GM18858 (cell line): ENCODE measurements around the gene CPM.
"Not testable (repeated sequence)": the region's sequence is repeated elsewhere in the genome, so short reads cannot be mapped to it uniquely, and the experiment has no call there.

Experiments
- ATAC-seq: cut with Tn5 transposase; IDR thresholded peaks from one replicate; pipeline ENCODE4 v1.9.1; 2021; ENCODE audit not compliant: unreplicated experiment

CPM gene

DNA sequence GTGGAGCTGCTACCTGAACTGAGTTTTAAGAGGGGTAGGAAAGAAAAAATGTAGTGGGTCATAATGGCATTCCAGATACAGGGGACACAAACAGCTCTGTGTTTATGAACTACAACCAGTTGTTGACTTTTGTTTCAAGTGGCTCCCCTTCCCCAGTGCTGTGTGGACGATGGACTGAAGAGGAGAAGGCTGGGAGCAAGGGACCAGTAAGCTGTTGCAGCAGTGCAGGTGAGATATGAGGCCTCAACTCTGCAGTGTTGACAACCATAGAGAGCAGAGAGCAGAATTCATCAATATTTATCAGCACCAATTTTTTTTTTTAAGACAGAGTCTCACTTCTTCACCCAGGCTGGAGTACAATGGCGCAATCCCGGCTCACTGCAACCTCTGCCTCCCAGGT lies 78.4 kb downstream of the CPM start:
- no peak for ATAC-seq

DNA sequence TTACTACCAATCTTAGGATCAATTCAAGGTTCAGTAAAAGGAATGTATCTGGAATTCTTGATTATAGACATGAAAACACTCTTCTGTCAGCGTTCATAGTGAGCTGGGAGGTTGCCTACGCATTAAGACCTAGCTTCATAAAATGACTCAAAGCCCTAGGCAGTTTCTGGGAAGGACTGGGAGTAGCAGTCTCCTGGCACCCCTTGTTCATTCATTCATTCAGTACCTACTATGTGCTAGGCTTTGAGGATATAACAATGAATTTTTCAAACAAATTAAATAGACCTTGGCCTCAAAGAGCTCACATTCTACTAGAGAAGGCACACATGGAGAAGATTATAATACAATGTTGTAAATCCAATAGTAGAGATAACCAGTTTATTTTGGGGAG lies 78.9 kb downstream of the CPM start:
- no peak for ATAC-seq

DNA sequence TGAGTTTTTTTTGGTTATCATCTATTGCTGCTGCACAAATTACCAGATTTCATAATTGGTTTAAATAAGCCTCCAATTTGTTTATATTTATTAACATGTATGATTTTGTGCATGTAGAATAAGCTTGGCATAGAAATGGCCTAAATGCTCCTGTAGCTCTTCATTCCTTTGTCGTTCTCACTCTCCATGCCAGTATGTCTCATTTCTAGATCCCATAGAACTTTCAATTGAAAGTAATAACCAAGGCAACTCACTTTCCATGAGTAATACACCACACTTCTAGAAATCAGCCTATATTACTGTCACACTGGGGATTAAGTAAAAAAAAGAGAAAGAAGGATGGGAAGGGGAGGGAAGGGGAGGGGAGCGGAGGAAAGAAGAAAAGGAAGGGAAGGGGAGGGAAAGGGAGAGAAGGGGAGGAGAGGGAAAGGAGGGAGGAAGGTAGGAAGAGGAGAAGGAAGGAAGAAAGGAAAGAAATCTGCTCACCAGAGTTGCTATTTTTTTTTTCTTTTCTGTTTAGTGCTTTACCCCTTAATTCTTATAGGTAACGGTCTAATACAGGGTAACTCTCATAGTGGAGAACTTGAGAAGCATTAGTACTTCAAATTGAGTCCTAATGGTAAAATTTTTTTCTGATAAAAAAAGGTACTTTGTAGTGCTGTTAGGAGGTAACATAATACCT lies 79.4 kb downstream of the CPM start:
- ATAC-seq = no peak

DNA sequence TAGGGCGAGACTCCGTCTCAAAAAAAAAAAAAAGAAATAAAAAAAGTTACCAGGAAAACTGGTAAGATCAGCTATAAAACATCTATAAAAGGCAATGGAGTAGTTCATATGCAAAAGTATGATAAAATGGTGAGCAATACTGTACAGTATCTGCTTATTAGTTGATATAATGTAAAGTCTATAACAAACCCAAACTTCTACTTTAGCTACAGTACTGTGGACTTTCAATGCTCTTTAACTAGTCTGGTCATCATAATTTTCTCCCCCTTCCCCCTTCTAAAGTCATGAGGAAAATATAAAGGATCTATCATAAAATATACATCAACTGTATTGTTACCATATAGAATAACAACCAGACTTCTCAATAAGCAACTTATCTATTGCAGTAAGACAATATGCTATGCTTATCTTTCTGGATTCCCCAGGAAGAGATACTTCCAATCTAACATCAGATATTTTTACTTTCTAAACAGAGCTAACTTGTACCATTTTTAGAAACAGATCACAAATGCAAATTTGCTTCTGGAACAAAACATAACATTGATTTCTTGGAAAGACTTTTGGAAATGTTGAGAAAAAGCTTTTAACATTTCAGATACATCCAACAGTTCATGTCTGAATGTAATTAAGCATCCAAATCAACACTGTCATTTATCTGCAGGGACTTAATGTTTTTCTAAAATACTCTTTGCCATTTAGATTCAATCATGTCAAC lies 81.2 kb downstream of the CPM start:
- ATAC-seq = no peak

DNA sequence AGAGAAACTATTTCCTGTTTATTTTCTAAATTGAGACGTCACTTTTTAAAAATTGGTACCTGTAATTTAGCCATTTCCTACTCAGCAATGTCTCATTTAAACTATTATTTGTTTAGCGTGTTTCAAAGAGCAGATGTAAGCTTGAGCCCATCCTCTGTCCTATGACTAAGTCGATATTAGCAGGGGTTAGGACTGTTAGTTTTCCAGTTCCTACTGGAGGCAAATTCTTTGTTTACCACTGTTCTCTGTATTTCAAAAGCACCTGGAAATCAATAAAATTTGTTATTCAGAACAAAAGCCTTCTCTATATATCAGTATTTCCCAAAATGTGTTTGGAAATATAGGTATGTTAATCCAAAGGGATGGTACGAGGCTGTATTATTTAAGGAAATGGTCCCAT lies 82.6 kb downstream of the CPM start:
- no peak for ATAC-seq

DNA sequence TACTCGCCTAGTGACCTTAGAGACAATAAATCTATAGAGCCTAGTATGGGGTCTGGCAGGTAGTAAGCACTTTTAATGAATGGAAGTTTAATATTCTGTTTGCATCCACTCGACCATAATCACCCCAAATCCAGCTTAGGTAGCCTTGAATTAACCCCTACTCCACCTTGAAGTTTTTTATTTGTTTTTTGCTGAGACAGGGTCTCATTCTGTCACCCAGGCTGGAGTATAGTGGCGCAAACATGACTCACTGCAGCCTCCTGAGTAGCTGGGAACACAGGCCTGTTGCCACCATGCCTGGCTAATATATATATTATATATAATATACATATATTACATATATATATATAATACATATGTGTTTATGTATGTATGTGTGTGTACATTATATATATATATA lies 86.2 kb downstream of the CPM start:
- no peak for ATAC-seq

DNA sequence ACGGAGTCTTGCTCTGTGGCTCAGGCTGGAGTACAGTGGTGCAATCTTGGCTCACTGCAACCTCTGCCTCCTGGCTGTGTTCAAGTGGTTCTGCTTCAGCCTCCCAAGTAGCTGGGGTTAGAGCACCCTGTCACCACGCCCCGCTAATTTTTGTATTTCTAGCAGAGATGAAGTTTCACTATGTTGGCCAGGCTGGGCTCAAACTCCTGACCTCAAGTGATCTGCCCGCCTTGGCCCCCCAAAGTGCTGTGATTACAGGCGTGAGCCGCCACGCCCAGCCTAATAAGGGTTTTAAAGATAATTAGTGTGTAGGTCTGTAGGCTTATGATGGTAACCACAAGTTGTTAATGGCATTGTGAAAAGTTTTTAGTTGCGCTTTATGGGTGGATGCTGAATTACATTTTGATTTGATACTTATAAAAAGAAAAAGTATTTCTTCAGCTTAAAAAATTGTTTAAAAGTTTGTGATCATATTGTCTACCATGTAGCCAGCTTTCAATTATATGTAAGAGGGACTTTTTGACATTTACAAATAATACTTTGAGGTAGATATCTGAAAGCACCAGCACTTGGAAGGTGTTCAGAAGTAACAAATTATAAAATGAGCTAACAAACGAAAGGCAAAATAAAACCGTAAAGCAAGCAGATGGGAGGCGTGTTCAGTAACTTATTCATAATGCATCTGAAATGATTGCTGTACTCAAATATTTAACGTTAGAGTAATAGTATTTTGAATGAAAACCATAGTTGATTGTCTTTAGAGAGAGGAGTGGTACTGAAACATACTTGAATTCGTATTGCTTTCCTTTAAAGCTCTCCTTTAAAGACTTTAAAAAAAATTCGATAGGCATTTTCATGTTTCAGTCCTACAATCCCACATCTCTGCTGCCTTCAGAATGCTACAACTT lies 87.9 kb downstream of the CPM start:
- ATAC-seq = no peak

DNA sequence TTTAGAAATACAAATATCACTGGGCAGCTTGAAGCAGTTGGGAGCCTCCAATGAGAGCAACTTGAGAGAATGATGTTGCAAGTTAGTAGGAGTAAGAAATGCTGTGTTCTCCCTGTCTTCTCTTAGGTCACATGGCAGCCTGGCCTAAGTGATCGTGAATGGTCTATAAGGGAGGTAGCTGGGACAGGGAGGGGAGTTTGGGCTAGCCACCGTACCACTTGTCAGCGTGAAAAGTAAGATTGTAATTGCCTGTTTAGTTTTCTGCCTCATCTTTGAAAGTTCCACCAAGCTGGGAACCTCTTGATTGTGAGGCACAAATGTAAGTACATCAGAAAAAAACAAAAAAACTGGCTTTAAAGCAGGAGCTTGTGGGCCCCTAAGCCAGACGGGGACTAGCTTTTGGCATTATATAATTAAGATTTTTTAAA lies 88.6 kb downstream of the CPM start:
- ATAC-seq = no peak

DNA sequence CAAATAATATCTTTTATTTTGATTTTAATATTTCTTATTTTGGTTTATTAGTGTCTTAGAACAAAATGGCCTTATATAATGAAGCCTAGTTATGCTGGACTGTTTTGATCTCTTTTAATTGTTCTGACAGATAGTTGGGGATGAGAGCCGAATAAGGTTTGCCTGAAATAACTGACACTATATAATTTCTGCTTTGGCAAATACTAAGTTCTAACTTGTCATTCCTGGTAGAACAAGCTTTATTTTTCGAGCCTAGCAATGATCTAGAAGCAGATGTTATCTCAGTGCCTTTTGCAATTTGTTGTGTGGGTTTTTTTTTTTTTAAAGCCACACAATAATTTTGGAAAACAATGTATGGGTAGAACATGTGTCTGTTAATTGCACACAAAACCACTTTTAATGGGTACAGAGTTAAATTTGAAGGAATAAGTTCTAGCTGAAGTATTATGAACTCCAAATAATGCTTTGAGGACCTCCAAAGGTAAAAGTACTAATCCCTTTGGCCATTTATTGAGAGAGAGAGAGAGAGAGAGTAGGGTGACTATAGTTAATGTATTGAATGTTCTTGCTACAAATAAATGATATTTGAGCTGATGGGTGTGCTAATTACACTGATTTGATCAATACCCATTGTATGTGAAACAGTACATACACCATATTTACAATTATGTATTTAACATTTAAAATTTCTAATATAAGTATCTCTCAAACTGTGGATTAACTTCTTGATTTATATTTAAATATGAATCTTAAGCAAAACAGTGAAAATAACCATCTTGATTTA lies 90.0 kb downstream of the CPM start:
- no peak for ATAC-seq

DNA sequence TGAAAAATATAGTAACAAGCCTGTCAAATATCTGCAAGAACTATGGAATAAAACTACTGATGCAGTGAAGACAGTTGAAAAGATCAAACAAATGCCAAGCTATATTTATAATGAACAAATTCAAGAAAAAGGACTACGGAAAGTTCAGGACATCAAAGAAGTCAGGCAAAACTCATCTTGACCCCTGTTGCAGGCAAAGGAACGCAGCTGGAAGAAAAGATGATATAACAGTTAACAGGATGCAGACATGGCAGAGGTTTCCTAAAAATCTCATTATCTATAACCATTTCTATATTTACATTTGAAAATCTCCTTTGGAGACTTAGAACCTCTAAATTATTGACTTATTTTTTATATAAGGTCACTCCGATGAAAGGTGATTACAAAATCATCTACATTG lies 90.8 kb downstream of the CPM start:
- no peak for ATAC-seq

DNA sequence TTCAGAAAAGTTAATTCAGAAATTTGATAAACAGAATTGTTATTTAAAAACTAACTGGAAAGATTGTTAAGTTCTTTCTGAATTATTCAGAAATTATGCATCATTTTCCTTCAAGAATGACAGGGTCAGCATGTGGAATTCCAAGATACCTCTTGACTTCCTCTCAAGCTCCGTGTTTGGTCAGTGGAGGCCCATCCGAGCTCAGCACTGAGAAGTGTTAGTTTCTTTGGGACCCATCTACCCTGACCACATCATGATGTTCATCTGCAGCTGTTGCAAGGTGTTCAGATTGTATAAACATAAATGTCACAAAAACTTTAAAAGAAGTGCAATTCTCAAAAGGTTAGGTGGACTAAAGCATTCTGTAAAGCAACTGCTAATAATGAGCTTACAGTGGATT lies 91.3 kb downstream of the CPM start:
- ATAC-seq = no peak

DNA sequence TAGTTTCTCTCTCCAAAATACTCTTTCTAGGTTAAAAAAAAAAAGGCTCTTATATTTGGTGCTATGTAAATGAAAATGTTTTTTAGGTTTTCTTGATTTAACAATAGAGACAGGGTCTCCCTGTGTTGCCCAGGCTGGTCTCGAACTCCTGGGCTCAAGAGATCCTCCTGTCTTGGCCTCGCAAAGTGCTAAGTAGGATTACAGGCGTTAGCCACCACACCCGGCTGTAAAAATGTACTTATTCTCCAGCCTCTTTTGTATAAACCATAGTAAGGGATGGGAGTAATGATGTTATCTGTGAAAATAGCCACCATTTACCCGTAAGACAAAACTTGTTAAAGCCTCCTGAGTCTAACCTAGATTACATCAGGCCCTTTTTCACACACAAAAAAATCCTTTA lies 91.8 kb downstream of the CPM start:
- not testable (repeated sequence) for ATAC-seq

DNA sequence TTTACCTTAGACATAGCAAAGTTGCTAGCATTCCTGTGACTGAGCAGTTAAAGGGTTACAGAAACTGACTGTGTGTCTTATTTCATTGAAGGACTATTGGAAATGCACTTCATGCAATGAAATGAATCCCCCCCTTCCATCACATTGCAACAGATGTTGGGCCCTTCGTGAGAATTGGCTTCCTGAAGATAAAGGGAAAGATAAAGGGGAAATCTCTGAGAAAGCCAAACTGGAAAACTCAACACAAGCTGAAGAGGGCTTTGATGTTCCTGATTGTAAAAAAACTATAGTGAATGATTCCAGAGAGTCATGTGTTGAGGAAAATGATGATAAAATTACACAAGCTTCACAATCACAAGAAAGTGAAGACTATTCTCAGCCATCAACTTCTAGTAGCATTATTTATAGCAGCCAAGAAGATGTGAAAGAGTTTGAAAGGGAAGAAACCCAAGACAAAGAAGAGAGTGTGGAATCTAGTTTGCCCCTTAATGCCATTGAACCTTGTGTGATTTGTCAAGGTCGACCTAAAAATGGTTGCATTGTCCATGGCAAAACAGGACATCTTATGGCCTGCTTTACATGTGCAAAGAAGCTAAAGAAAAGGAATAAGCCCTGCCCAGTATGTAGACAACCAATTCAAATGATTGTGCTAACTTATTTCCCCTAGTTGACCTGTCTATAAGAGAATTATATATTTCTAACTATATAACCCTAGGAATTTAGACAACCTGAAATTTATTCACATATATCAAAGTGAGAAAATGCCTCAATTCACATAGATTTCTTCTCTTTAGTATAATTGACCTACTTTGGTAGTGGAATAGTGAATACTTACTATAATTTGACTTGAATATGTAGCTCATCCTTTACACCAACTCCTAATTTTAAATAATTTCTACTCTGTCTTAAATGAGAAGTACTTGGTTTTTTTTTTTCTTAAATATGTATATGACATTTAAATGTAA lies 93.5 kb downstream of the CPM start:
- ATAC-seq = no peak

DNA sequence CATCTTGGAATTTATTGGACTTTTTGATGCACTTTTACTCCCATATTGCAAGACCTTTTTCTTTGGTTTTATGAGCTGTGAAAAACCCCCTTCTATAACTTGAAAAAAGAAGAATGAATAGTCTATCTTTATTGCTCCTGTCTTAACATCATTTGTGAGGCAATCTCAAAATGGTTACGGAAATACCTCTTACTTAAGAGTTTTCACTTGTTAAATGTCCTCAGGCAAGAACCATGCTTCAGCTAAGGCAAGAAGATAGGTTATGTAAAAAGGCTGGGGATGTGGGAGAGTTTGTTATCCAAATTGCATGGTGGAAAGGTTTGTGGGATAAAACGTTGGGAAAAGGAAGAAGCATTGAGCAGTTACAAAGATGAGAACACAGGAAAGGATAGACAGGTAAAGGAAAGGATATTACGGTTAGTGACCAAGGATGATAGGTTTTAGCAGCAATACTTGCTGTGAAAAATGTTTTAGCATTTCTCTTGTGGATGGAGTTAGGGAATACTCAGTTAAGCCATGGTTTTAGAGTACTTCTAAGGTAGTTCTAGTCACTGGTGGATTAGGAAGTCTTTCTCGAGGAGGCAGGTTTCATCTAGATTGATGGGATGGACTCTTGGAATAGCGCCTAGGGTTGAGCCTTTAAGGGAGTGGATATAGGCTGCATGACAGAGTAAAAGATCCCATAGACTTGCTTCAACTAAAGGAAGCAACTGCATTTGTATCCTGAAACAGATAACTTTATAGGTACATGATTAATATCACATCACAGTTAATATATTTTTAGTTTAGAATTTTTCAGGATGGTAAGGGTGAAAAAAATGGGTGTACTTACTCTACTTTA lies 94.7 kb downstream of the CPM start:
- ATAC-seq = no peak

DNA sequence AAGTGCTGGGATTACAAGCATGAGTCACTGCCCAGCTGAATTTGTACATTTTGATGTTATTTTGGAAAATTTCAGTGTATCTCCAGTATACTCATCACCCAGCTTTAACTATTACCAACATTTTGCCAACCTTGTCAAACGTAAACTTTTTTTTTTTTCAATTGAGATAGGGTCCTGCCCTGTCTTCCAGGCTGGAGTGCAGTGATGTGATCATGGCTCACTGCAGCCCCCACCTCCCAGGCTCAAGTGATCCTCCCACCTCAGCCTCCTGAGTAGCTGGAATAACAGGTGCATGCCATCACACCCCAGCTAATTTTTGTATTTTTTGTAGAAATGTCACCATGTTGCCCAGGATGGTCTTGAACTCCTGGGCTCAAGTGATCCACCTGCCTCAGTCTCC lies 95.8 kb downstream of the CPM start:
- no peak for ATAC-seq

DNA sequence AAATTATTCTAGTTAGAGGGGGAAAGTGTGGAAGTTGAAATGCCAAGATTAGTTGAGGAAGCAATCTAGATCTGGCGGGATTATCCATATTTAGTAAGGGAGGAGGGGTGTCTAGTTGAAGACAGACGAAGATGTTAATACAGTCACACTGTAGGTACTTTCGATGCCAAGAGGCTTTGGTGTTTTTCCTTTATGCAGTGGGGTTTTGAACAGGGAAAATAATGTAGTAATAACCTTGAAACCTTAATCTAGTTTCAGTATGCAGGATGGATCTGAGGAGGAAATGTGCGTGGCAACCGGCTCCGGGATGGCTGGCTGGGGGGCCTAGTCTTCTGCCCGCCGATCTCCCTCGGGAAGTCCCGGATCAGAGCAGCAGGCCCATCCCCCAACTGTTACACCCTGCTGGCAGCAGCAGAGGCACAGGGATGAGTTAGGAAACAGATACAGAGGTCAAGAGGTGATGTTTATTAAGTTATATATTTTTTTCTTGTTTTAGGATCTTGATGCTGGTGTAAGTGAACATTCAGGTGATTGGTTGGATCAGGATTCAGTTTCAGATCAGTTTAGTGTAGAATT lies 97.5 kb downstream of the CPM start:
- ATAC-seq = no peak

DNA sequence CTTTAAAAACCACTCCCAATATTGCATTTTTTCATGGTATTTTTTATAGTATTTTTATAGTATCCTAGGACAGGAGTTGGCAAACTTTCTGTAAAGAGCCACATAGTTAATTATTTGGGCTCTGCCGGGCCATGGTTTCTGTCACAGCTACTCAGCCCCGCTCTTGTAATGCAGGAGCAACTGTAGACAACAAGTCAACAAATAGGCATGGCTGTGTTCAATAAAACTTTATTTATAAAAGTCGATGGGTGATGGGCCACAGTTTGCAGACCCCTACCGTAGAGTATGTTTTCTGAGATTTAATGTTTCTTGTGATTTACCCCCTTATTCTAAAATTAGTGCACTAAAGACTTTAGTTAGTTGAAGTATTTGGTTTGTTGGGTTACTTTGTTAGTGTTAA lies 99.5 kb downstream of the CPM start:
- no peak for ATAC-seq

DNA sequence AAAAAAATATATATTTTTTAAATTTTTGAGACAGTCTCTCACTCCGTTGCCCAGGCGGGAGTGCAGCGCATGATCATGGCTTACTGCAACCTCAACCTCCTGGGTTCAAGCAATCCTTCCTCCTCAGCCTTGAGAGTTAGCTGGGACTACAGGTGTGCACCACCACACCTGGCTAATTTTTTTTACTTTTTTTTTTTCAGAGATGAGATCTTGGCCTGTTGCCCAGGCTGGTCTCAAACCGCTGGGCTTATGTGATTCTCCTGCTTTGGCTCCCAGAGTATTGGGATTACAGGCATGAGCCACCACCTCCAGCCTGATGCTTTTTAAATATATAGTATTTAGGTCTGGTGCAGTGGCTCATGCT lies 100.5 kb downstream of the CPM start:
- ATAC-seq = no peak
